MM.1S (cell line): ENCODE results near the gene UMOD.

Source experiments
- CTCF ChIP-seq: fragments of 300-600 bp; sonication (generic); IDR thresholded peaks from 2 replicates; pipeline ENCODE4 v1.5.1; 2016; ENCODE audit warnings: antibody characterized with exemption, low read length, mixed read lengths
- EZH2 ChIP-seq: fragments of 300-600 bp; sonication (generic); optimal IDR thresholded peaks from 2 replicates; pipeline ENCODE3; 2017; ENCODE audit warnings: low read depth, mild to moderate bottlenecking, antibody characterized with exemption, low read length, mixed read lengths
- EZH2phosphoT487 ChIP-seq: fragments of 300-600 bp; sonication (generic); IDR thresholded peaks from 2 replicates; pipeline ENCODE4 v1.6.1; 2018; ENCODE audit warnings: antibody characterized with exemption, low read length

DNA sequence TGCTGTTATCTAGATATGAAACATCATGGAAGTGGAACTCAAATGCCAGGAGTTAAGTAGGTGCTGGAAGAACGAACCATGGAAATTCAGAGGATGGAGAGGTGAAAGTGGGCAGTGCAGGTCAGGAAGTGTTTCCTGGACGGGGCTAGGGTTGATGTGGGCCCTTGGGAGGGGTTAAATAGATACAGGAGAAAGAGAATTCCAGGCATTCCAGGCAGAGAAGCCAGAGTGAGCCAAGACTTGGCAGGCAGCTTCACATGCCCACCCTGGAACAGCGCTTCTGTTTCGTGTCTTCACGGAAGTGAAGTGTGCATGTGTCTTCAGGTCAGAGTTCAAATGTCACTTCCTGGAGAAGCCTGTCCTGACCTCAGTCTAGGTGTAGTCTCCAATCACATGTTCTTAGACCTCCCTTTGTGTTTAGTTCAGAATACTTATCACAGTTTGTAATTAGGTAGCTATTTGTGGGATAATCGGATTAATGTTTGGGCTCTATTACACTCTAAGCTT is 66.5 kb downstream of the UMOD start:
- TF ChIP-seq EZH2, result no peak
- TF ChIP-seq CTCF, result no peak
- no peak for TF ChIP-seq EZH2phosphoT487
